Fibroblast of mammary gland (primary cell): Measurements from ENCODE around the gene SHF.

Experiments used
- DNase-seq: peaks from one replicate; pipeline ENCODE4 v3.0.0-alpha.2; 2010; ENCODE audit warnings: low read depth
- H3K4me3 ChIP-seq: 2 replicates; pipeline ENCODE4 v1.5.1; 2011; ENCODE audit warnings: low read depth, mild to moderate bottlenecking, low read length, moderate library complexity; ENCODE audit not compliant: control insufficient read depth
- CTCF ChIP-seq: conservative IDR thresholded peaks from 2 replicates; pipeline ENCODE4 v1.5.1; 2011; ENCODE audit warnings: low read depth, low read length, inconsistent platforms; ENCODE audit not compliant: control insufficient read depth, insufficient read depth

Gene SHF

GRCh38 chr15:45134046-45134445 lies 53.7 kb downstream of the SHF start:
- no peak overlapping the region for H3K4me3 ChIP-seq
- no peak for TF ChIP-seq CTCF
- no peak for DNase-seq

GRCh38 chr15:45133561-45133920 lies 54.2 kb downstream of the SHF start:
- no peak overlapping the region for H3K4me3 ChIP-seq
- TF ChIP-seq CTCF, result no peak
- DNase-seq, result no peak

- DNase-seq, result no peak
- H3K4me3 ChIP-seq, result no peak overlapping the region
- no peak for TF ChIP-seq CTCF
These were observed 54.8 kb downstream of the SHF start for GRCh38 chr15:45132844-45133560.

GRCh38 chr15:45131510-45131909 lies 56.3 kb downstream of the SHF start:
- no peak overlapping the region for H3K4me3 ChIP-seq
- no peak for TF ChIP-seq CTCF
- no peak for DNase-seq

- no peak for DNase-seq
- no peak for TF ChIP-seq CTCF
- no peak overlapping the region for H3K4me3 ChIP-seq
These were observed 57.3 kb downstream of the SHF start for GRCh38 chr15:45130291-45131000.

- no peak for DNase-seq
- no peak within 1 kb of the TSS for H3K4me3 ChIP-seq
- no peak for TF ChIP-seq CTCF
These were observed 58.1 kb downstream of the SHF start, which contains the start of the genes DUOX1 and DUOXA1 for GRCh38 chr15:45129651-45130129. DUOX1 (plus strand) TSS chr15:45129994; CDS start chr15:45131967, 1,973 bp downstream. DUOXA1 (minus strand) TSS chr15:45129879; CDS start chr15:45123014, 6,865 bp downstream.
